ENCODE data around the gene SUSD1. TPM values are rescaled to one million over a fixed set of nuclear protein-coding genes. Genes with fewer than 3 reads are reported as not detected.

Gene SUSD1
- total and polyA plus RNA-seq, 2 donors (not counting 1 experiment from before 2014, with no cell fraction given), result 5.7 to 7.5 TPM

DNA sequence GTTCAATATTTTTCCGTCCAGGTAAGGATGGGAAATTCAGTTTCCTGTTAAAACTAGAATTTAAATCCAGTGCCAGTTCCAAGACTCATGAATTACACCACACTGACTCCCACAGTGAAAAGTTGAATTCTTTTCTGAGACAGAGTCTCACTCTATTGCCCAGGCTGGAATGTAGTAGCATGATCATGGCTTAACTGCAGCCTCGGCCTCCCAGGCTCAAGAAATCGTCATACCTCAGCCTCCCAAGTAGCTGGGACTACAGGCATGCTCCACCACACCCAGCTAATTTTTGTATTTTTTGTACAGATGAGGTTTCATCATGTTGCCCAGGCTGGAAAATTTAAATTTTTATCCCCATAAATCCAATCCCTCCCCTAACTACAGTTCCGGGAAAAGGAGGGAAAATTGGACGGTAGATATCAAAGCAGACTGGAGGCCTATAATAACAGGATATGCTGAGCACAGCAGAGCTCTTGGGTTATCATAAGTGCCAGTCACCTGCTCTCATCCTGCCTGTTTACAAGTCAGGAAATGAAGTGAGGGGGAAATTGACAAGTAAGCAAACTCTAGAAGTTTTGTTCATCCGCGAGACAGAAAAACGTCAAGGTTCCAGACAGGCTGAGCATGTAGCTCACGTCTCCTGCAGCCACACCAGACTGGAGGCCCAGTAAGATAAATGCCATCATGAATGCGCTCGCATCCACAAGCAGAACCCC is 172.8 kb downstream of the SUSD1 start:
- Histone ChIP-seq H3K4me1 (ENCODE audit: control insufficient read depth in 2 of 2, insufficient read depth in 2 of 2, low read length in 2 of 2) (peaks cover 41 to 45% of the 10 kb centered on the region in 2 donors), H3K4me3 (ENCODE audit: control extremely low read depth in 1 of 5, extremely low read depth in 1 of 5, insufficient read depth in 1 of 5, low read depth in 2 of 5, low read length in 4 of 5) (no peak overlapping the region), H3K27ac (ENCODE audit: low read length in 2 of 2) (peak overlapping the region in 1 of 2 donors; percentile 32), H2AFZ (ENCODE audit: insufficient read depth, low read depth, low read length, poor library complexity, severe bottlenecking) (peak overlapping the region; percentile 40), H4K20me1 (ENCODE audit: control insufficient read depth, insufficient read depth, low read length, poor library complexity, severe bottlenecking) (no peaks in the 10 kb centered on the region), H3K36me3 (replicated peaks in 1 of 2; ENCODE audit: control extremely low read depth in 1 of 2, control insufficient read depth in 1 of 2, extremely low read depth in 1 of 2, insufficient read depth in 2 of 2, low read length in 1 of 2) (no peaks in the 10 kb centered on the region), H3K9me3 (ENCODE audit: control extremely low read depth in 1 of 3, control insufficient read depth in 2 of 3, insufficient read depth in 1 of 3, low read length in 2 of 3) (no peaks in the 10 kb centered on the region), H3K27me3 (replicated peaks in 1 of 4; ENCODE audit: control extremely low read depth in 1 of 4, control insufficient read depth in 3 of 4, insufficient read depth in 4 of 4, low read length in 3 of 4) (no peaks in the 10 kb centered on the region), H3K79me2 (ENCODE audit: control insufficient read depth, insufficient read depth, low read length) (no peaks in the 10 kb centered on the region), H3K4me2 (replicated peaks; ENCODE audit: low read depth, low read length, poor library complexity, severe bottlenecking) (peak overlapping the region; percentile 29), H3K9ac (ENCODE audit: low read length) (no peak overlapping the region)
- Mint-ChIP-seq H3K4me1 (peaks cover 48% of the 10 kb centered on the region), H3K9me3 (ENCODE audit: insufficient read depth) (no peaks in the 10 kb centered on the region), H3K4me3 (peak overlapping the region; percentile 12), H3K27ac (peak overlapping the region; percentile 54), H3K27me3 (no peaks in the 10 kb centered on the region)
- ATAC-seq (ENCODE audit: low read depth) (peak; percentile 35), DNase-seq (peak; percentile 29)
- TF ChIP-seq, protein P1, sequence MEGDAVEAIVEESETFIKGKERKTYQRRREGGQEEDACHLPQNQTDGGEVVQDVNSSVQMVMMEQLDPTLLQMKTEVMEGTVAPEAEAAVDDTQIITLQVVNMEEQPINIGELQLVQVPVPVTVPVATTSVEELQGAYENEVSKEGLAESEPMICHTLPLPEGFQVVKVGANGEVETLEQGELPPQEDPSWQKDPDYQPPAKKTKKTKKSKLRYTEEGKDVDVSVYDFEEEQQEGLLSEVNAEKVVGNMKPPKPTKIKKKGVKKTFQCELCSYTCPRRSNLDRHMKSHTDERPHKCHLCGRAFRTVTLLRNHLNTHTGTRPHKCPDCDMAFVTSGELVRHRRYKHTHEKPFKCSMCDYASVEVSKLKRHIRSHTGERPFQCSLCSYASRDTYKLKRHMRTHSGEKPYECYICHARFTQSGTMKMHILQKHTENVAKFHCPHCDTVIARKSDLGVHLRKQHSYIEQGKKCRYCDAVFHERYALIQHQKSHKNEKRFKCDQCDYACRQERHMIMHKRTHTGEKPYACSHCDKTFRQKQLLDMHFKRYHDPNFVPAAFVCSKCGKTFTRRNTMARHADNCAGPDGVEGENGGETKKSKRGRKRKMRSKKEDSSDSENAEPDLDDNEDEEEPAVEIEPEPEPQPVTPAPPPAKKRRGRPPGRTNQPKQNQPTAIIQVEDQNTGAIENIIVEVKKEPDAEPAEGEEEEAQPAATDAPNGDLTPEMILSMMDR (IDR thresholded peaks at IDR 0.05), result no peak
- no peak for TF ChIP-seq EZH2 (IDR thresholded peaks at IDR 0.05; ENCODE audit: borderline replicate concordance, insufficient read depth, low read depth, low read length, poor library complexity, severe bottlenecking)
- ChIA-PET CTCF (interaction anchor here (1.0 to 2.1 kb wide), 4 partner anchors 9 to 73 kb away, joined by 4 to 10 read pairs (median 5); no protein-coding TSS in a partner anchor), POLR2A (interaction anchor here (0.6 kb wide), 2 partner anchors 62 to 113 kb away, joined by 4 to 6 read pairs; no protein-coding TSS in a partner anchor)
- intact Hi-C loops (cut with micrococcal nuclease), result no loop called here
- 48% methylated on average over 6 of the region's 11 CpGs for WGBS (ENCODE audit: insufficient coverage)

DNA sequence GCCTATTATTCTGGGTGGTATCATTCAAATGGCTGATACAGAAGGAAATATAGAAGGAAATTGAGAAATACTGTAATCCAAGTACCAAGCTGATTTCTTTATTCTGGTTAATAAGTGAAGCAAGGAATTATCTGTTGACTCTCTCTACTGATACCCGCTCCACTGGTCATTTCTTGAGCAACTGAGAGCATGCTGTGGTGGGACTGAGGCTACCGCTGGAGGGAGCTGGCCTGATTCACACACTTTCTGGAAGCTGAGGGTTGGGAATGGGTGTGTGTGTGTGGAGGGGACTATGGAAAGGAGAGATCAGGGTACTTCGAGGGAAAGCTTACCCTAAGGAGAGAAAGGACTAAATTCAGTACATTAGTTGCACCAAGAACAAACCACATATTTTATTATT is 174.4 kb downstream of the SUSD1 start:
- Histone ChIP-seq H3K79me2 (ENCODE audit: control insufficient read depth, insufficient read depth, low read length) (no peaks in the 10 kb centered on the region), H3K36me3 (replicated peaks in 1 of 2; ENCODE audit: control extremely low read depth in 1 of 2, control insufficient read depth in 1 of 2, extremely low read depth in 1 of 2, insufficient read depth in 2 of 2, low read length in 1 of 2) (no peaks in the 10 kb centered on the region), H3K27ac (ENCODE audit: low read length in 2 of 2) (no peak overlapping the region), H3K4me1 (ENCODE audit: control insufficient read depth in 2 of 2, insufficient read depth in 2 of 2, low read length in 2 of 2) (peaks cover 37 to 40% of the 10 kb centered on the region in 2 donors), H3K4me2 (replicated peaks; ENCODE audit: low read depth, low read length, poor library complexity, severe bottlenecking) (no peak overlapping the region), H2AFZ (ENCODE audit: insufficient read depth, low read depth, low read length, poor library complexity, severe bottlenecking) (no peak overlapping the region), H3K9me3 (ENCODE audit: control extremely low read depth in 1 of 3, control insufficient read depth in 2 of 3, insufficient read depth in 1 of 3, low read length in 2 of 3) (no peaks in the 10 kb centered on the region), H3K9ac (ENCODE audit: low read length) (no peak overlapping the region), H4K20me1 (ENCODE audit: control insufficient read depth, insufficient read depth, low read length, poor library complexity, severe bottlenecking) (no peaks in the 10 kb centered on the region), H3K4me3 (ENCODE audit: control extremely low read depth in 1 of 5, extremely low read depth in 1 of 5, insufficient read depth in 1 of 5, low read depth in 2 of 5, low read length in 4 of 5) (no peak overlapping the region), H3K27me3 (replicated peaks in 1 of 4; ENCODE audit: control extremely low read depth in 1 of 4, control insufficient read depth in 3 of 4, insufficient read depth in 4 of 4, low read length in 3 of 4) (no peaks in the 10 kb centered on the region)
- WGBS (ENCODE audit: insufficient coverage), result 100% methylated on average over 1 of the region's 3 CpGs
- ATAC-seq (ENCODE audit: low read depth), result no peak
- POLR2A ChIA-PET, result no interaction called here
- H3K4me3 Mint-ChIP-seq, result no peak overlapping the region
- H3K27me3 Mint-ChIP-seq, result no peaks in the 10 kb centered on the region
- no peaks in the 10 kb centered on the region for H3K9me3 Mint-ChIP-seq (ENCODE audit: insufficient read depth)
- CTCF ChIA-PET, result interaction anchor here (1.4 kb wide), 1 partner anchor 74 kb away, joined by 3 read pairs; no protein-coding TSS in a partner anchor
- no peak overlapping the region for H3K27ac Mint-ChIP-seq
- TF ChIP-seq, protein P1 (IDR thresholded peaks at IDR 0.05), result no peak
- TF ChIP-seq EZH2 (IDR thresholded peaks at IDR 0.05; ENCODE audit: borderline replicate concordance, insufficient read depth, low read depth, low read length, poor library complexity, severe bottlenecking), result no peak
- no peak for DNase-seq
- intact Hi-C loops (cut with micrococcal nuclease), result no loop called here
- H3K4me1 Mint-ChIP-seq, result peaks cover 40% of the 10 kb centered on the region

Measured in B cell (primary cell).